Erythroblast (primary cell): ENCODE results near the gene ARHGEF4.

Source experiments
- GATA1 ChIP-seq: IDR thresholded peaks from 2 replicates; pipeline ENCODE4 v1.6.1; 2011; ENCODE audit warnings: low read depth, mild to moderate bottlenecking, control low read depth, low read length, moderate library complexity
- POLR2A ChIP-seq: IDR thresholded peaks from 2 replicates; pipeline ENCODE4 v1.6.1; 2011; ENCODE audit warnings: mild to moderate bottlenecking, low read length

- TF ChIP-seq POLR2A (no peak), GATA1 (no peak)
These were observed 579 bp downstream of the ARHGEF4 start for GRCh38 chr2:130837175-130837810.
